Aorta (tissue), 5 donors: ENCODE measurements around the gene MDH1. TPM values are rescaled to one million over a fixed set of nuclear protein-coding genes. Genes with fewer than 3 reads are reported as not detected.
"Not testable (repeated sequence)": the region's sequence is repeated elsewhere in the genome, so short reads cannot be mapped to it uniquely, and the experiment has no call there.

Experiments
- ATAC-seq: fragments of 200-7000 bp; cut with Tn5 transposase; one replicate; pipeline ENCODE4 v1.9.1; 2022; ENCODE audit warnings: moderate library complexity; ENCODE audit not compliant: low FRiP score
- DNase-seq, 2 donors: peaks; one replicate each; pipeline ENCODE4 v3.0.0-alpha.2; 2020
- H3K27ac ChIP-seq, 2 donors: one replicate each; pipeline ENCODE4 v1.5.1; 2013; ENCODE audit warnings: low read length in 2 of 2, mild to moderate bottlenecking in 2 of 2, moderate library complexity in 2 of 2, control low read depth in 1 of 2, inconsistent platforms in 1 of 2, low read depth in 1 of 2
- H3K27me3 ChIP-seq, 2 donors: one replicate each; pipeline ENCODE4 v1.6.1; 2013; ENCODE audit warnings: control low read depth in 1 of 2, low read length in 1 of 2, mild to moderate bottlenecking in 1 of 2, moderate library complexity in 1 of 2; ENCODE audit not compliant: insufficient read depth in 2 of 2, control insufficient read depth in 1 of 2
- H3K36me3 ChIP-seq, 2 donors: one replicate each; pipeline ENCODE4 v1.6.1; 2013; ENCODE audit warnings: control low read depth in 1 of 2, low read length in 1 of 2, mild to moderate bottlenecking in 1 of 2; ENCODE audit not compliant: insufficient read depth in 2 of 2, control insufficient read depth in 1 of 2
- H3K4me1 ChIP-seq, 2 donors: one replicate each; pipeline ENCODE4 v1.6.1; 2013; ENCODE audit warnings: low read length in 2 of 2, control low read depth in 1 of 2, mild to moderate bottlenecking in 1 of 2, moderate library complexity in 1 of 2; ENCODE audit not compliant: insufficient read depth in 2 of 2, control insufficient read depth in 1 of 2
- H3K4me3 ChIP-seq, 2 donors: one replicate each; pipeline ENCODE4 v1.5.1; 2013; ENCODE audit warnings: low read length in 2 of 2, control low read depth in 1 of 2, mild to moderate bottlenecking in 1 of 2
- H3K9me3 ChIP-seq: one replicate; pipeline ENCODE4 v1.6.1; 2013; ENCODE audit warnings: mild to moderate bottlenecking, low read length; ENCODE audit not compliant: control insufficient read depth
- WGBS, 2 donors: extraction: QIAGEN DNeasy Blood & Tissue Kit; methylation state at CpG; one replicate each; pipeline ENCODE4 v1.1.7; 2013; 5-methylcytosine and 5-hydroxymethylcytosine counted together
- intact Hi-C, 2 donors: fragments of 100-400 bp; cut with DNase I; formaldehyde crosslinking; loops; one replicate each; pipeline versions ENCODE4 v1.14.2 to v1.15.0; 2022
- polyA plus RNA-seq, 2 donors: library from polyadenylated mRNA; stranded (reverse); fragments of 200-250 nt; gene quantifications; one replicate each; pipeline ENCODE4 v1.2.3, GENCODE V29; 2013
- total RNA-seq, 2 donors: library from RNA; stranded (reverse); fragmentation: NEBNext Ultra II Directional; extraction: Animal tissue kit (Norgen Biotek cat#: 25700); gene quantifications; one replicate each; pipeline ENCODE4 v1.2.1, GENCODE V29; 2021
- donor health status: healthy with polysubstance abuse.
- donor health status: Bipolar disorder and iron deficiency.
- donor health status: DM: no; HTN: no; CAD: no.
- donor health status: DM: no; HTN: no; CAD: no.
- donor health status: DM: yes; HTN: yes; CAD: no.

MDH1 gene
- total and polyA plus RNA-seq, 4 donors: 84.9 to 157 (median 98.6) TPM

- H3K36me3 ChIP-seq, intact Hi-C loops, ATAC-seq, H3K27me3 ChIP-seq, DNase-seq, H3K9me3 ChIP-seq, H3K4me1 ChIP-seq, H3K4me3 ChIP-seq, H3K27ac ChIP-seq: not testable (repeated sequence)
- WGBS, 2 donors: 60 to 64% methylated on average over 3 of the region's 3 CpGs
Observed at GRCh38 chr2:63558922-63559321, 29.8 kb upstream of the MDH1 start.

- Histone ChIP-seq H3K36me3 (no peaks in the 10 kb centered on the region), H3K27me3 (no peaks in the 10 kb centered on the region), H3K4me1 (no peaks in the 10 kb centered on the region), H3K4me3 (no peak overlapping the region), H3K27ac (no peak overlapping the region), H3K9me3 (no peaks in the 10 kb centered on the region)
- ATAC-seq: no peak
- intact Hi-C loops: no loop called here
- DNase-seq: no peak
Observed at GRCh38 chr2:63562751-63563150, 26.0 kb upstream of the MDH1 start.

DNA sequence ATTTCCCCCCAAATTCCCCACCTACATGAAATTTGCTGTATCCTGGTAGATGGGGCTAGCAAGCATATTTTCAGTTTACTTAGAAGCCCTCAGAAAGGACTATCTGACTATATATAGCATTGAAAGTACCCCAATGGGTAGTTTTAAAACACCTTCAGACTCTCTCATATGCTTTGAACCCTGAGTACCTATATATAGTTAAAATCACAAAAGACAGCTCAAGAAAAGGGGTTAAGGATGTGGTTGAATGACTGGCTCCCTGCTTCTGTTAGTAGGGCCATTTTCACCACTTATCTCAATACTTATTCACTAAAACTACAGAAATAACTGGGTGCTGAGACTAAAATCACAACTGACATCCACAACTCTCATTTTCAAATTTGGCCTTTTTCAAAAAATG, 19.0 kb upstream of the MDH1 start:
- Histone ChIP-seq H3K36me3 (no peaks in the 10 kb centered on the region), H3K4me3 (no peak overlapping the region), H3K27me3 (no peaks in the 10 kb centered on the region), H3K4me1 (peaks cover 0 to 3% of the 10 kb centered on the region in 2 donors), H3K9me3 (no peaks in the 10 kb centered on the region), H3K27ac (no peak overlapping the region)
- intact Hi-C loops: no loop called here
- no peak for DNase-seq
- no peak for ATAC-seq

- no peaks in the 10 kb centered on the region for H3K27me3 ChIP-seq
- intact Hi-C loops: no loop called here
- H3K27ac ChIP-seq: no peak overlapping the region
- H3K4me3 ChIP-seq: no peak overlapping the region
- H3K36me3 ChIP-seq: no peaks in the 10 kb centered on the region
- DNase-seq (no peak), ATAC-seq (no peak)
- H3K4me1 ChIP-seq: peaks cover 0 to 3% of the 10 kb centered on the region in 2 donors
- WGBS, 2 donors: 18 to 22% methylated on average over 2 of the region's 2 CpGs
- H3K9me3 ChIP-seq: no peaks in the 10 kb centered on the region
Observed at GRCh38 chr2:63571291-63571690, 17.5 kb upstream of the MDH1 start.

GRCh38 chr2:63572001-63572400, 16.8 kb upstream of the MDH1 start:
- ATAC-seq (no peak), DNase-seq (no peak)
- no peaks in the 10 kb centered on the region for H3K9me3 ChIP-seq
- no peaks in the 10 kb centered on the region for H3K27me3 ChIP-seq
- no peaks in the 10 kb centered on the region for H3K36me3 ChIP-seq
- WGBS, 2 donors: 65 to 79% methylated on average over 2 of the region's 2 CpGs
- intact Hi-C loops: no loop called here
- H3K4me3 ChIP-seq: no peak overlapping the region
- no peak overlapping the region for H3K27ac ChIP-seq
- peaks cover 0 to 3% of the 10 kb centered on the region in 2 donors for H3K4me1 ChIP-seq

DNA sequence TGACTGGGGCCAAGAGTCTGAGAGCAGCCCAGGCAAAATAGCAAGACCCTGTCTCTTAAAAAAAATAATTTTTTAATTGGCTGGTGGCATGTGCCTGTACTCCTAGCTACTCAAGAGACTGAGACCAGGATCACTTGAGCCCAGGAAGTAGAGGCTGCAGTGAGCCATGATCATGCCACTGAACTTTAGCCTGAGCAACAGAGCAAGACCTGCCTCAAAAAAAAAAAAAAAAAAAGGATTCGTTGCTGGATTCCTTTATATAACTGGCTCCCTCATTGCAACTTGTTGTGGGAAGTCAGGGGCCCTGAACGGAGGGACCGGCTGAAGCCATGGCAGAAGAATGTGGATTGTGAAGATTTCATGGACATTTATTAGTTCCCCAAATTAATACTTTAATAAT, 15.7 kb upstream of the MDH1 start:
- H3K36me3 ChIP-seq, H3K27ac ChIP-seq, DNase-seq, ATAC-seq, H3K4me3 ChIP-seq, H3K9me3 ChIP-seq, H3K27me3 ChIP-seq, intact Hi-C loops, H3K4me1 ChIP-seq: not testable (repeated sequence)
- WGBS, 2 donors: 94 to 100% methylated on average over 3 of the region's 3 CpGs

DNA sequence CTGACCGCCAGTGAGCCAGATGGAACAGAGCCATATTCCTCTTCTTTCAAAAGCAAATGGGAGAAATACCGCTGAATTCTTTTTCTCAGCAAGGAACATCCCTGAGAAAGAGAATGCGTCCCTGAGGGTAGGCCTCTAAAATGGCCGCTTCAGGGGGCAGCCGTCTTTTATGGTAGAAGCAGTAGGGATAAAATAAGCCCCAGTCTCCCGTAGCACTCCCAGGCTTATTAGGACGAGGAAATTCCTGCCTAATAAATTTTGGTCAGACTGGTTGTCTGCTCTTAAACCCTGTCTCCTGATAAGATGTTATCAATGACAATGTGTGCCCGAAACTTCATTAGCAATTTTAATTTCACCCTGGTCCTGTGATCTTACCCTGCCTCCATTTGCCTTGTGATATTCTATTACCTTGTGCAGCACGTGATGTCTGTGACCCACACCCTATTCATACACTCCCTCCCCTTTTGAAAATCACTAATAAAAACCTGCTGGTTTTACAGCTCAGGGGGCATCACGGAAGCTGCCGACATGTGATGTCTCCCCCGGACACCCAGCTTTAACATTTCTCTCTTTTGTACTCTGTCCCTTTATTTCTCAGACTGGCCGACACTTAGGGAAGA, 14.9 kb upstream of the MDH1 start:
- intact Hi-C loops, H3K27ac ChIP-seq, ATAC-seq, H3K4me1 ChIP-seq, H3K36me3 ChIP-seq, DNase-seq, H3K4me3 ChIP-seq, H3K27me3 ChIP-seq, H3K9me3 ChIP-seq: not testable (repeated sequence)
- 98% methylated on average over 13 of the region's 13 CpGs for WGBS, 2 donors

DNA sequence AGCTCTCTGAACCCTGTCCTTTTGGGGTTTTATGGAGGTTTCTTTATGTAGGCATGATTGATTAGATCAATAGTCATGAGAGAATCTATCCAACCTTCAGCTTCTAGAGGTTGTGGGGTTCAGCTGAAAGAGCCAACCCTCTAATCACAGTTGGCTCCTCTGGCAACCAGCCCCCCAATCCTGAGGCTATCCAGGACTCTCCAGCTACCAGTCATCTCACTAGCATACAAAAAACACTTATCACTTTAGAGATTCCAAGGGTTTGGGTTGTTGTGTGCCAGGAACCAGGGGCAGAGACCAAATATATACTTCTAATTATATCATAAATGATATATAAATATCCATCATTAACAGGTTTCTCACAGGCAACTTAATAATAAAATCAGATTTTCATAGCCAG, 12.2 kb upstream of the MDH1 start:
- ATAC-seq (no peak), DNase-seq (no peak)
- Histone ChIP-seq H3K27ac (no peak overlapping the region), H3K9me3 (no peaks in the 10 kb centered on the region), H3K4me1 (peaks cover 0 to 1% of the 10 kb centered on the region in 2 donors), H3K36me3 (no peaks in the 10 kb centered on the region), H3K4me3 (no peak overlapping the region), H3K27me3 (no peaks in the 10 kb centered on the region)
- intact Hi-C loops: no loop called here

- intact Hi-C loops: no loop called here
- ATAC-seq (no peak), DNase-seq (no peak)
- H3K9me3 ChIP-seq: no peaks in the 10 kb centered on the region
- H3K27me3 ChIP-seq: no peaks in the 10 kb centered on the region
- WGBS, 2 donors: 98% methylated on average over 3 of the region's 3 CpGs
- no peaks in the 10 kb centered on the region for H3K36me3 ChIP-seq
- no peak overlapping the region for H3K27ac ChIP-seq
- no peaks in the 10 kb centered on the region for H3K4me1 ChIP-seq
- no peak overlapping the region for H3K4me3 ChIP-seq
Observed at GRCh38 chr2:63578767-63579166, 10.0 kb upstream of the MDH1 start.
